ENCODE data around the gene EPB41L2.

GRCh38 chr6:130890521-130890971, 172.5 kb downstream of the EPB41L2 start:
- TF ChIP-seq POLR2AphosphoS5 (IDR thresholded peaks at IDR 0.05; ENCODE audit: borderline replicate concordance, low read depth, low read length) (no peak), EZH2 (IDR thresholded peaks at IDR 0.05) (no peak), FOXP2 (optimal IDR thresholded peaks at IDR 0.05; ENCODE audit: control extremely low read depth, extremely low read length, insufficient read depth) (no peak)

Data from SK-N-MC (cell line).